ENCODE data around the gene NEU2. TPM values are rescaled to one million over a fixed set of nuclear protein-coding genes. Genes with fewer than 3 reads are reported as not detected.

Gene NEU2
- total RNA-seq, 2 donors from 2014 or later, result not detected

DNA sequence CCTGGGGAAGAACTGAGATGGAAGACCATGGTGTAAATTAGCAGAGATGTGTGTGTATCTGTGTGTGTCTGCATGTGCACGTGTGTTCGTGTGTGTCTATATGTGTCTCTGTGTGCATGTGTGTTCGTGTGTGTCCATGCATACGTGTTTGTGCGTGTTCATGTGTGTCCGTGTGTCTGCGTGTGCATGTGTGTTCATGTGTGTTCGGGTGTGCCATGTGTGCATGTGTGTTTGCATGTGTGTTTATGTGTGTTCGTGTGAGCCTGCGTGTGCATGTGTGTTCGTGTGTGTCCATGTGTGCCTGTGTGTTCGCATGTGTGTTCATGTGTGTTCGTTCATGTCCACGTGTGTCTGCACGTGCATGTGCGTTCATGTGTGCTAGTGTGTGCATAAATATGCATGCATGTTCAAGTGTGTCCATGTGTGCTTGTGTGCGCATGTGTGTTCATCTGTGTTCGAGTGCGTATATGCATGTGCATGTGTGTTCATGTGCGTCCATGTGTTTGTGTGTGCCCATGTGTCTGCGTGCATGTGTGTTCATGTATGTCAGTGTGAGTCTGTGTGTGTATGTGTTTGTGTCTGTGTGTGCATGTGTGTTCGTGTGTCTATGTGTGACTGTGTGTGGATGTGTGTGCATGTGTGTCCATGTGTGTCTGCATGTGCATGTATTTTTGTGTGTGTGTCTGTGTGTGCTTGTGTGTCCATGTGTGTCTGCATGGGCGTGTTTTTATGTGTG lies 3.1 kb downstream of the NEU2 start:
- 86 to 87% methylated on average over 23 of the region's 23 CpGs for WGBS, 2 donors
- H3K36me3 ChIP-seq (replicated peaks in 1 of 2; ENCODE audit: insufficient read depth in 1 of 2, low read depth in 2 of 2), result no peaks in the 10 kb centered on the region
- DNase-seq (no peak), ATAC-seq (no peak)
- intact Hi-C loops (cut with DNase I), result loop anchor here (10.0 kb wide), 1 partner anchor 151 kb away; no protein-coding TSS in a partner anchor
- no peak overlapping the region for H3K4me3 ChIP-seq
- no peaks in the 10 kb centered on the region for H3K27me3 ChIP-seq
- H3K4me1 ChIP-seq, result no peaks in the 10 kb centered on the region
- TF ChIP-seq, protein P1, sequence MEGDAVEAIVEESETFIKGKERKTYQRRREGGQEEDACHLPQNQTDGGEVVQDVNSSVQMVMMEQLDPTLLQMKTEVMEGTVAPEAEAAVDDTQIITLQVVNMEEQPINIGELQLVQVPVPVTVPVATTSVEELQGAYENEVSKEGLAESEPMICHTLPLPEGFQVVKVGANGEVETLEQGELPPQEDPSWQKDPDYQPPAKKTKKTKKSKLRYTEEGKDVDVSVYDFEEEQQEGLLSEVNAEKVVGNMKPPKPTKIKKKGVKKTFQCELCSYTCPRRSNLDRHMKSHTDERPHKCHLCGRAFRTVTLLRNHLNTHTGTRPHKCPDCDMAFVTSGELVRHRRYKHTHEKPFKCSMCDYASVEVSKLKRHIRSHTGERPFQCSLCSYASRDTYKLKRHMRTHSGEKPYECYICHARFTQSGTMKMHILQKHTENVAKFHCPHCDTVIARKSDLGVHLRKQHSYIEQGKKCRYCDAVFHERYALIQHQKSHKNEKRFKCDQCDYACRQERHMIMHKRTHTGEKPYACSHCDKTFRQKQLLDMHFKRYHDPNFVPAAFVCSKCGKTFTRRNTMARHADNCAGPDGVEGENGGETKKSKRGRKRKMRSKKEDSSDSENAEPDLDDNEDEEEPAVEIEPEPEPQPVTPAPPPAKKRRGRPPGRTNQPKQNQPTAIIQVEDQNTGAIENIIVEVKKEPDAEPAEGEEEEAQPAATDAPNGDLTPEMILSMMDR (IDR thresholded peaks at IDR 0.05), result no peak
- TF ChIP-seq POLR2A (IDR thresholded peaks at IDR 0.05), result no peak
- H3K27ac ChIP-seq, result no peak overlapping the region
- no peaks in the 10 kb centered on the region for H3K9me3 ChIP-seq

DNA sequence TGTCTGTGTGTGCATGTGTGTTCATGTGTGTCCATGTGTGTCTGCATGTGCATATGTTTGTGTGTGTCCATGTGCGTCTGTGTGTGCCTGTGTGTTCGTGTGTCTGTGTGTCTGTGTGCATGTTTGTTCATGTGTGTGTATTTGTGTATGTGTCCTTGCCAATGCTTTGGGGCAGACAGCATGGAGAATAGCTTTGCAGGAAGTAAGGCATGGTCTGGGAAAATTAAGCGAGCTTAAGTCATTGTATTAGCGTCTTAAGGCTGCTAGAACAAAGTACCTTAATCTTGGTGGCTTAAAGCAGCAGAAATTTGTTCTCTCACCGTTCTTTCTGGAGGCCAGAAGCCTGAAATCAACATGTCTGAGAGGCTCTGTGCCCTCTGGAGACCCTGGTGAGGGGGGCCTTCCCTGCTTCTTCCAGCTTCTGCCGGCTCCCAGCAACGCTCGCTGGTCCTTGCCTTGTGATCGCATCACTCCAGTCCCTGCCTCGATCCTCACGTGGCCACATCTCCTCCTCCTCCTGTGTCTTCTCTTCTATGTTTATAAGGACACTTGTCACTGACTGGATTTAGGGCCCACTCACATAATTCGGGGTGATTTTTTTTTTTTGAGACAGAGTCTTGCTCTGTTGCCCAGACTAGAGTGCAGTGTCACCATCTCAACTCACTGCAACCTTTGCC lies 3.8 kb downstream of the NEU2 start:
- ATAC-seq (no peak), DNase-seq (no peak)
- Histone ChIP-seq H3K9me3 (no peaks in the 10 kb centered on the region), H3K4me3 (no peak overlapping the region), H3K36me3 (replicated peaks in 1 of 2; ENCODE audit: insufficient read depth in 1 of 2, low read depth in 2 of 2) (no peaks in the 10 kb centered on the region), H3K27ac (no peak overlapping the region), H3K4me1 (no peaks in the 10 kb centered on the region), H3K27me3 (no peaks in the 10 kb centered on the region)
- no peak for TF ChIP-seq POLR2A (IDR thresholded peaks at IDR 0.05)
- TF ChIP-seq, protein P1 (IDR thresholded peaks at IDR 0.05), result no peak
- WGBS, 2 donors, result 85% methylated on average over 12 of the region's 12 CpGs
- intact Hi-C loops (cut with DNase I), result loop anchor here (10.0 kb wide), 1 partner anchor 151 kb away; no protein-coding TSS in a partner anchor

DNA sequence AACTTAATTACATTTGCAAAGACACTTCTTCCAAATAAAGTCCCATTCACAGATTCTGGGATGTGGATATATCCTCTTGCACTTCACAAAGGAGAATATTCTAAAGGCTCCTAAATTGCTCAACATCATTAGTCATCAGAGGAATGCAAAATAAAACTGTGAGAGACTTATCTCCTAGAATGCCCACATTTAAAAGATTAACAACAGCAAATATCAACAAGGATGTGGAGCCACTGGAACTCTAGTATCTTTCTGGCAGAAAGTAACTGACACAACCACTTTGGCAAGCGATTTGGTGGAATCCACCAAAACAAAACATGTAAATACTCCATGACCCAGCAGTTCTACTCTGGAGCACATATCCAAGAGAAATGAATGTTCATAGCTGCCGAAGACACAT lies 4.6 kb downstream of the NEU2 start:
- Histone ChIP-seq H3K4me1 (no peaks in the 10 kb centered on the region), H3K9me3 (no peaks in the 10 kb centered on the region), H3K4me3 (no peak overlapping the region), H3K36me3 (replicated peaks in 1 of 2; ENCODE audit: insufficient read depth in 1 of 2, low read depth in 2 of 2) (no peaks in the 10 kb centered on the region), H3K27me3 (no peaks in the 10 kb centered on the region), H3K27ac (no peak overlapping the region)
- intact Hi-C loops (cut with DNase I), result loop anchor here (10.0 kb wide), 1 partner anchor 152 kb away; no protein-coding TSS in a partner anchor
- 70 to 92% methylated on average over 2 of the region's 2 CpGs for WGBS, 2 donors
- ATAC-seq (no peak), DNase-seq (no peak)
- no peak for TF ChIP-seq POLR2A (IDR thresholded peaks at IDR 0.05)
- TF ChIP-seq, protein P1 (IDR thresholded peaks at IDR 0.05), result no peak

DNA sequence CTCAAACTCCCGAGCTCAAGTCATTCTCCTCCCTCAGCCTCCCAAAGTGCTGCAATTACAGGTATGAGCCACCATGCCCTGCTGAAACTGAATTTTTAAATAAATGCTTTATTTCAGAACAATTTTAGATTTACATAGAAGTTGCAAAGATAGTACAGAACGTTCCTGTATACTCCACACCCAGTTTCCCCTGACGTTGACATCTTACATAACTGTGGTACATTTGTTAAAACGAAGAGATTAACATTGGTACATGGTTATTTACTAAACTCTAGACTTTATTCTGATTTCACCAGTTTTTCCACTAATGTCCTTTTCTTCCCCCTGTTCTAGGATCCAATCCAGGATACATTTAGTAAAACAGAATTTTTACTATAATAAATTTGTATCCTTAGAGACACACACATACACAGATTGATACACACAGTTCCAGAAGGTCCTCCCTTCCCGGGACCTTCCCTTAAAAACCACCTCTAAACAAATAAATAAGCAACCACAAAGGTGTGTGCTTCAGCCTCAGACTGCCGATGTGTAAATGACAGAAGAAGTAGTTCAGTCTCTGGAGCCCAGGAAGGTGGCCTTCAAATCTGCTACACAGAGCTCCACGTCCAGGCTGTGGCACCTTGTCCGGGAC lies 6.9 kb downstream of the NEU2 start:
- Histone ChIP-seq H3K9me3 (no peaks in the 10 kb centered on the region), H3K4me1 (no peaks in the 10 kb centered on the region), H3K36me3 (replicated peaks in 1 of 2; ENCODE audit: insufficient read depth in 1 of 2, low read depth in 2 of 2) (no peaks in the 10 kb centered on the region), H3K27ac (no peak overlapping the region), H3K4me3 (no peak overlapping the region), H3K27me3 (no peaks in the 10 kb centered on the region)
- TF ChIP-seq, protein P1 (IDR thresholded peaks at IDR 0.05), result no peak
- TF ChIP-seq POLR2A (IDR thresholded peaks at IDR 0.05), result no peak
- intact Hi-C loops (cut with DNase I), result loop anchor here (10.0 kb wide), 1 partner anchor 155 kb away; no protein-coding TSS in a partner anchor
- ATAC-seq, result no peak
- no peak for DNase-seq
- 68 to 70% methylated on average over 7 to 8 of the region's 8 CpGs for WGBS, 2 donors
